Measurements from ENCODE around the gene SFMBT1.

DNA sequence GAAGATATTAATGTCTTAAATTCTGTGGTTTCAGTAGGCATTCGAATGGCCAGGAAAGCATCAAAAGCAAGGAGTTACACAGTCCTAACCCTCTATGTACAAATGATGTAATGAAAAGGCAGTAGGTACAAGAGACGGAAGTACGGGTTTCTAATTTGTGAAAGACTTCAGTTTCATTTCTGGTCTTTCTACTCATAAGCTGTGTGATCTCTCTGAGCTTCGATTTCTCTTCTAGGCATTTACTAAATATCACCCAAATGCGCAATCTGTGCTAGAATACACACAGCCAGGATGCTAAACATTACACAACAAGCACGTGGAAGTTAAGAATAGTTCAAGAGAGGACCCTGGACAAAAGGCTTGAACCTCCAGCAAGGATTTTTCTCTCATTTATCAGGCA lies 130.6 kb downstream of the SFMBT1 start:
- no peak for TF ChIP-seq NEUROD1 (IDR thresholded peaks at IDR 0.05; ENCODE audit: borderline replicate concordance, low read depth, low read length, partially characterized antibody)
- TF ChIP-seq, protein P1, sequence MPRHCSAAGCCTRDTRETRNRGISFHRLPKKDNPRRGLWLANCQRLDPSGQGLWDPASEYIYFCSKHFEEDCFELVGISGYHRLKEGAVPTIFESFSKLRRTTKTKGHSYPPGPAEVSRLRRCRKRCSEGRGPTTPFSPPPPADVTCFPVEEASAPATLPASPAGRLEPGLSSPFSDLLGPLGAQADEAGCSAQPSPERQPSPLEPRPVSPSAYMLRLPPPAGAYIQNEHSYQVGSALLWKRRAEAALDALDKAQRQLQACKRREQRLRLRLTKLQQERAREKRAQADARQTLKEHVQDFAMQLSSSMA (CRISPR knock-in tag; IDR thresholded peaks at IDR 0.05): no peak
- TF ChIP-seq, protein P2, sequence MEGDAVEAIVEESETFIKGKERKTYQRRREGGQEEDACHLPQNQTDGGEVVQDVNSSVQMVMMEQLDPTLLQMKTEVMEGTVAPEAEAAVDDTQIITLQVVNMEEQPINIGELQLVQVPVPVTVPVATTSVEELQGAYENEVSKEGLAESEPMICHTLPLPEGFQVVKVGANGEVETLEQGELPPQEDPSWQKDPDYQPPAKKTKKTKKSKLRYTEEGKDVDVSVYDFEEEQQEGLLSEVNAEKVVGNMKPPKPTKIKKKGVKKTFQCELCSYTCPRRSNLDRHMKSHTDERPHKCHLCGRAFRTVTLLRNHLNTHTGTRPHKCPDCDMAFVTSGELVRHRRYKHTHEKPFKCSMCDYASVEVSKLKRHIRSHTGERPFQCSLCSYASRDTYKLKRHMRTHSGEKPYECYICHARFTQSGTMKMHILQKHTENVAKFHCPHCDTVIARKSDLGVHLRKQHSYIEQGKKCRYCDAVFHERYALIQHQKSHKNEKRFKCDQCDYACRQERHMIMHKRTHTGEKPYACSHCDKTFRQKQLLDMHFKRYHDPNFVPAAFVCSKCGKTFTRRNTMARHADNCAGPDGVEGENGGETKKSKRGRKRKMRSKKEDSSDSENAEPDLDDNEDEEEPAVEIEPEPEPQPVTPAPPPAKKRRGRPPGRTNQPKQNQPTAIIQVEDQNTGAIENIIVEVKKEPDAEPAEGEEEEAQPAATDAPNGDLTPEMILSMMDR (IDR thresholded peaks at IDR 0.05 in 2 of 3, conservative IDR thresholded peaks at IDR 0.05 in 1 of 3; ENCODE audit: insufficient read depth in 2 of 3, low read depth in 1 of 3, low read length in 3 of 3): no peak
- no peak for TF ChIP-seq BHLHE40 (IDR thresholded peaks at IDR 0.05; ENCODE audit: low read length)
- no peak for TF ChIP-seq TOE1 (IDR thresholded peaks at IDR 0.05; ENCODE audit: borderline replicate concordance)
- no peak for TF ChIP-seq TOE1 (CRISPR knock-in tag; IDR thresholded peaks at IDR 0.05; ENCODE audit: borderline replicate concordance, low read depth)
- TF ChIP-seq SP2 (IDR thresholded peaks at IDR 0.05; ENCODE audit: extremely low read depth, low read depth, low read length, poor library complexity, severe bottlenecking): no peak
- TF ChIP-seq SAFB2 (IDR thresholded peaks at IDR 0.05; ENCODE audit: borderline replicate concordance, low read depth, low read length, severe bottlenecking): no peak
- no peak for TF ChIP-seq POLR2A (conservative IDR thresholded peaks at IDR 0.05)
- TF ChIP-seq KDM1A (IDR thresholded peaks at IDR 0.05): no peak
- no peak for TF ChIP-seq POLR2AphosphoS5 (IDR thresholded peaks at IDR 0.05; ENCODE audit: control insufficient read depth, insufficient read depth, low read depth, low read length)
- TF ChIP-seq, protein P3, sequence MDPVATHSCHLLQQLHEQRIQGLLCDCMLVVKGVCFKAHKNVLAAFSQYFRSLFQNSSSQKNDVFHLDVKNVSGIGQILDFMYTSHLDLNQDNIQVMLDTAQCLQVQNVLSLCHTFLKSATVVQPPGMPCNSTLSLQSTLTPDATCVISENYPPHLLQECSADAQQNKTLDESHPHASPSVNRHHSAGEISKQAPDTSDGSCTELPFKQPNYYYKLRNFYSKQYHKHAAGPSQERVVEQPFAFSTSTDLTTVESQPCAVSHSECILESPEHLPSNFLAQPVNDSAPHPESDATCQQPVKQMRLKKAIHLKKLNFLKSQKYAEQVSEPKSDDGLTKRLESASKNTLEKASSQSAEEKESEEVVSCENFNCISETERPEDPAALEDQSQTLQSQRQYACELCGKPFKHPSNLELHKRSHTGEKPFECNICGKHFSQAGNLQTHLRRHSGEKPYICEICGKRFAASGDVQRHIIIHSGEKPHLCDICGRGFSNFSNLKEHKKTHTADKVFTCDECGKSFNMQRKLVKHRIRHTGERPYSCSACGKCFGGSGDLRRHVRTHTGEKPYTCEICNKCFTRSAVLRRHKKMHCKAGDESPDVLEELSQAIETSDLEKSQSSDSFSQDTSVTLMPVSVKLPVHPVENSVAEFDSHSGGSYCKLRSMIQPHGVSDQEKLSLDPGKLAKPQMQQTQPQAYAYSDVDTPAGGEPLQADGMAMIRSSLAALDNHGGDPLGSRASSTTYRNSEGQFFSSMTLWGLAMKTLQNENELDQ (CRISPR knock-in tag; IDR thresholded peaks at IDR 0.05; ENCODE audit: borderline replicate concordance): no peak
- no peak for TF ChIP-seq SP1 (CRISPR knock-in tag; IDR thresholded peaks at IDR 0.05)
- TF ChIP-seq, protein P4, sequence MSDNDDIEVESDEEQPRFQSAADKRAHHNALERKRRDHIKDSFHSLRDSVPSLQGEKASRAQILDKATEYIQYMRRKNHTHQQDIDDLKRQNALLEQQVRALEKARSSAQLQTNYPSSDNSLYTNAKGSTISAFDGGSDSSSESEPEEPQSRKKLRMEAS (CRISPR knock-in tag; IDR thresholded peaks at IDR 0.05): no peak

Measured in K562 (cell line).